OCI-LY7 (cell line): Measurements from ENCODE around the gene AP5S1. TPM values are rescaled to one million over a fixed set of nuclear protein-coding genes. Genes with fewer than 3 reads are reported as not detected.

ENCODE experiments used
- Bru-seq: library from RNA; stranded (reverse); fragments of 400-500 nt; gene quantifications from one replicate; lab custom pipeline; 2021; lab: Mats Ljungman, UMichigan
- BruChase-seq, 2 experiments: library from RNA; stranded (reverse); fragments of 400-500 nt; gene quantifications; one replicate each; lab custom pipeline; 2021; lab: Mats Ljungman, UMichigan
- BruUV-seq: library from RNA; stranded (reverse); fragments of 400-500 nt; replicated peaks from 2 replicates; lab custom pipeline; 2021; lab: Mats Ljungman, UMichigan
- CTCF ChIA-PET: fragments of 300-600 bp; sonication (Branson Sonifier 250); formaldehyde crosslinking; loops from one replicate; lab custom pipeline; 2022; ENCODE audit warnings: antibody characterized with exemption; ENCODE audit not compliant: unreplicated experiment; lab: Charles Lee
- POLR2A ChIA-PET: fragments of 300-600 bp; sonication (Branson Sonifier 250); formaldehyde crosslinking; loops from one replicate; lab custom pipeline; 2022; ENCODE audit warnings: antibody characterized with exemption; lab: Charles Lee
- DNase-seq: peaks from one replicate; pipeline ENCODE4 v3.0.0-alpha.2; 2015; ENCODE audit warnings: low spot score
- H2AFZ ChIP-seq: fragments of 200-600 bp; sonication (generic), shearing (Covaris generic); 2 replicates; pipeline ENCODE4 v1.6.1; 2014; ENCODE audit warnings: mild to moderate bottlenecking, antibody characterized with exemption, low read length, moderate library complexity
- H3K27ac ChIP-seq: fragments of 200-600 bp; sonication (generic); 2 replicates; pipeline ENCODE4 v1.5.1; 2014; ENCODE audit warnings: mixed run types, low read depth, mild to moderate bottlenecking, moderate library complexity, low read length, inconsistent platforms; ENCODE audit not compliant: poor library complexity, severe bottlenecking
- H3K36me3 ChIP-seq: fragments of 200-600 bp; sonication (generic); 2 replicates; pipeline ENCODE4 v1.6.1; 2014; ENCODE audit warnings: mild to moderate bottlenecking, antibody characterized with exemption, low read length, moderate library complexity, mixed read lengths; ENCODE audit not compliant: insufficient read depth
- H3K4me1 ChIP-seq: fragments of 200-600 bp; sonication (generic); 2 replicates; pipeline ENCODE4 v1.5.1; 2014; ENCODE audit warnings: mild to moderate bottlenecking, low read length; ENCODE audit not compliant: insufficient read depth, poor library complexity, severe bottlenecking
- H3K4me2 ChIP-seq: fragments of 200-600 bp; sonication (generic); 2 replicates; pipeline ENCODE4 v1.6.1; 2014; ENCODE audit warnings: mild to moderate bottlenecking, low read length
- H3K4me3 ChIP-seq: fragments of 200-600 bp; sonication (generic); 2 replicates; pipeline ENCODE4 v1.5.1; 2014; ENCODE audit warnings: mild to moderate bottlenecking, low read depth, low read length; ENCODE audit not compliant: poor library complexity, severe bottlenecking
- H3K79me2 ChIP-seq: fragments of 200-600 bp; sonication (generic); 2 replicates; pipeline ENCODE4 v1.6.1; 2016; ENCODE audit warnings: low read depth, mild to moderate bottlenecking, low read length, moderate library complexity, mixed read lengths; ENCODE audit not compliant: insufficient read depth
- H3K9me2 ChIP-seq: fragments of 200-600 bp; sonication (generic); 2 replicates; pipeline ENCODE4 v1.6.1; 2016; ENCODE audit warnings: mild to moderate bottlenecking, low read length, mixed read lengths; ENCODE audit not compliant: insufficient read depth
- H3K9me3 ChIP-seq: fragments of 200-600 bp; sonication (generic); 2 replicates; pipeline ENCODE4 v1.6.1; 2014; ENCODE audit warnings: mild to moderate bottlenecking, mixed run types, low read length, mixed read lengths
- H4K20me1 ChIP-seq: fragments of 200-600 bp; sonication (generic); 2 replicates; pipeline ENCODE4 v1.6.1; 2014; ENCODE audit warnings: mild to moderate bottlenecking, antibody characterized with exemption, low read length, moderate library complexity, mixed read lengths; ENCODE audit not compliant: insufficient read depth
- CTCF ChIP-seq: fragments of 200-600 bp; sonication (generic); conservative IDR thresholded peaks from 2 replicates; pipeline ENCODE4 v1.5.1; 2014; ENCODE audit warnings: mild to moderate bottlenecking, antibody characterized with exemption, low read length, moderate library complexity, mixed read lengths
- EZH2phosphoT487 ChIP-seq: fragments of 200-600 bp; sonication (generic); IDR thresholded peaks from 2 replicates; pipeline ENCODE4 v1.6.1; 2018; ENCODE audit warnings: low read depth, borderline replicate concordance, mild to moderate bottlenecking, mixed run types, antibody characterized with exemption, low read length, moderate library complexity, mixed read lengths
- intact Hi-C: fragments of 100-400 bp; cut with micrococcal nuclease; formaldehyde crosslinking; loops from one replicate; pipeline ENCODE4 v1.10.0; 2022; ENCODE audit not compliant: unreplicated experiment
- long read RNA-seq: library from polyadenylated mRNA; stranded (forward); transcript quantifications from one replicate; pipeline ENCODE4 v2.0.0, GENCODE V29; 2022
- total RNA-seq, 2 experiments: library from RNA; depleted of rRNA in 1 of 2; stranded (reverse); fragments of >200 nt in 1 of 2; shearing (Covaris generic) in 1 of 2; gene quantifications; 2 replicates each; pipeline ENCODE4 v1.2.3, GENCODE V29; 2014 to 2022

The AP5S1 gene, protein sequence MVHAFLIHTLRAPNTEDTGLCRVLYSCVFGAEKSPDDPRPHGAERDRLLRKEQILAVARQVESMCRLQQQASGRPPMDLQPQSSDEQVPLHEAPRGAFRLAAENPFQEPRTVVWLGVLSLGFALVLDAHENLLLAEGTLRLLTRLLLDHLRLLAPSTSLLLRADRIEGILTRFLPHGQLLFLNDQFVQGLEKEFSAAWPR
- total RNA-seq (2014; rRNA removed; shearing (Covaris generic)) (6.2 and 9.8 TPM in 2 replicates), total RNA-seq (2022) (9.9 and 12.1 TPM in 2 replicates), Bru-seq, nascent RNA (percentile 57 among the genes with signal in this experiment), BruChase-seq, experiment 1, labeled RNA remaining after a 6-hour chase (percentile 66 among the genes with signal in this experiment), BruChase-seq, experiment 2, labeled RNA remaining after a 2-hour chase (percentile 71 among the genes with signal in this experiment)
- long read RNA-seq, full-length matches to known transcripts = 5 of 7 reads
- long read RNA-seq, partial matches to known transcripts = 0 of 7 reads
- long read RNA-seq, other reads (novel, unspliced or antisense) = 2 of 7 reads

- H2AFZ ChIP-seq = peak within 1 kb of the TSS; percentile 94
- H3K4me3 ChIP-seq = peak within 1 kb of the TSS; percentile 91
- no TSS peak for BruUV-seq
- peak within 1 kb of the TSS; percentile 70 for H3K27ac ChIP-seq
- ChIA-PET CTCF (interaction anchor here (1.4 to 2.5 kb wide), 2 partner anchors 21 to 34 kb away, joined by 4 to 9 read pairs; partner anchors contain the start of gene CENPB), POLR2A (interaction anchor here (0.6 to 2.5 kb wide), 10 partner anchors 9 to 1366 kb away, joined by 3 to 16 read pairs (median 4); partner anchors contain the start of genes ADISSP and CENPB)
- intact Hi-C loops = loop anchor here (1.0 kb wide), 3 partner anchors 24 to 33 kb away; partner anchors contain the start of genes CDC25B and MAVS
- H3K36me3 ChIP-seq = peaks cover 13% of the 10 kb centered on the region; the same call in 1 of the 2 replicates
- TF ChIP-seq CTCF = peak; percentile 98
- no peak for TF ChIP-seq EZH2phosphoT487
- H4K20me1 ChIP-seq = no peaks in the 10 kb centered on the region
- H3K9me2 ChIP-seq = no peaks in the 10 kb centered on the region
- H3K4me2 ChIP-seq = peak within 1 kb of the TSS; percentile 99
- no peaks in the 10 kb centered on the region for H3K9me3 ChIP-seq
- peak; percentile 97 for DNase-seq
- H3K79me2 ChIP-seq = peaks cover 9% of the 10 kb centered on the region; the same call in 1 of the 2 replicates
- H3K4me1 ChIP-seq = peaks cover 37% of the 10 kb centered on the region
Measured at GRCh38 chr20:3820048-3820900, at the start of gene AP5S1. Gene AP5S1, plus strand, starts transcription at chr20:3820547. Its CDS starts 1,571 bp downstream, at chr20:3822118.

- ChIA-PET CTCF (interaction anchor here (0.6 kb wide), 1 partner anchor 88 kb away, joined by 4 read pairs; no protein-coding TSS in a partner anchor), POLR2A (interaction anchor here (0.6 kb wide), 1 partner anchor 89 kb away, joined by 7 read pairs; no protein-coding TSS in a partner anchor)
- no TSS peak for BruUV-seq
- DNase-seq = no peak
- H3K79me2 ChIP-seq = peaks cover 7% of the 10 kb centered on the region; the same call in 1 of the 2 replicates
- H4K20me1 ChIP-seq = no peaks in the 10 kb centered on the region
- H3K36me3 ChIP-seq = no peaks in the 10 kb centered on the region
- TF ChIP-seq EZH2phosphoT487 (no peak), CTCF (no peak)
- H3K4me3 ChIP-seq = no peak overlapping the region
- H2AFZ ChIP-seq = no peak overlapping the region
- no peaks in the 10 kb centered on the region for H3K9me3 ChIP-seq
- no peak overlapping the region for H3K27ac ChIP-seq
- no peak overlapping the region for H3K4me2 ChIP-seq
- intact Hi-C loops = no loop called here
- H3K4me1 ChIP-seq = peaks cover 9% of the 10 kb centered on the region
- H3K9me2 ChIP-seq = no peaks in the 10 kb centered on the region
Measured at GRCh38 chr20:3771552-3772058, 48.7 kb upstream of the AP5S1 start.
